ENCODE data around the gene PTEN.

Gene PTEN

DNA sequence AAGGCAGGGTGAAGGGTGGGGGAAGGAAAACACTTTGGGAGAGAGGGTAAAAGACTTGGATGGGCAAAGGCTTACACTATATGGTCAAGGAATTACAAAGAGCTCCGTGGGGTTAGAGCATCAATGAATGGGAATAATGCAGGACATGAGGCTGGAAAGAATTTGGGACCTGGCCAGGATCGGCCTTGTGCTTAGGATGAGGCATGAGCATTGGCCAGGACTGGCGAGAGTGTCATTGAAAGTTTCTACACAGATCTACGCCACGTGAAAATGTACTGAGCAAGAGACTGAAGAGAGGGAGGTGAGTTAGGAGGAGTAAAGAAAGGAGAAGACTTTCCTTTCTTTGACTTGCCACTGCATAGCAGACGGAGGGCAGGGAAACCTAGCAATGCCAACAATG lies 142.8 kb downstream of the PTEN start:
- TF ChIP-seq CTCF (conservative IDR thresholded peaks at IDR 0.05): no peak
- H3K27ac ChIP-seq: no peak overlapping the region

DNA sequence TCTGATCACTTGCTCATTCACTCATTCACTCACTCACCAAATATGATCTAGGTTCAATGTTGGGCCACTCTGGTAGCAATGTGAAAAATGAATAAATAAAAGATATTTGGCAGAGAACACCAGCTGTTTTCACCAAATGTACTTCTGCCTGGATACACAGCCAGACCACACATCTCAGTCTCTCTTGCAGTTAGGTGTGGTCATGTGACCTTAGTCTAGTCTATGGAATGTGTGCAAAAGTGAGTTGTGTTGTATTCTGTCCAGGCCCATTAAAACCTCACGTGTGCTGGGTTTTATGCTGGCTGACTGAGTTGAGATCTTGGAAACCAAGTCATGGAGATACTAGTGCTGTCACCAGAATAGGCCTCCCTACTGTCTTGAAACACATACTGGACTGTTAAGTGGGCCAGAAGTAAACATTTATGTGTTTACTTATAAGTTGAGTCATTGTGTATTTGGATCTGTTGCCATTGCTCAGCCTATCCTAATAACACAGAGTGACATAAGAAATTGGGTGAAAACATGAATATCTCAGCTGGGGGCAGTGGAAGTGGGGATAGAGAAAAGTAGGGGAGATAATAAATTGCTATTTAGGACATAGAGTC lies 145.5 kb downstream of the PTEN start:
- no peak for TF ChIP-seq CTCF (conservative IDR thresholded peaks at IDR 0.05)

GRCh38 chr10:88012641-88013040 lies 149.2 kb downstream of the PTEN start:
- no peak for TF ChIP-seq CTCF (conservative IDR thresholded peaks at IDR 0.05)
- no peak overlapping the region for H3K27ac ChIP-seq

More for the DNA sequence above, 145.5 kb downstream of the PTEN start:
- no peak overlapping the region for H3K27ac ChIP-seq

- no peak for TF ChIP-seq CTCF (conservative IDR thresholded peaks at IDR 0.05)
- no peak overlapping the region for H3K27ac ChIP-seq
Observed at GRCh38 chr10:88017781-88018180, 154.4 kb downstream of the PTEN start.

DNA sequence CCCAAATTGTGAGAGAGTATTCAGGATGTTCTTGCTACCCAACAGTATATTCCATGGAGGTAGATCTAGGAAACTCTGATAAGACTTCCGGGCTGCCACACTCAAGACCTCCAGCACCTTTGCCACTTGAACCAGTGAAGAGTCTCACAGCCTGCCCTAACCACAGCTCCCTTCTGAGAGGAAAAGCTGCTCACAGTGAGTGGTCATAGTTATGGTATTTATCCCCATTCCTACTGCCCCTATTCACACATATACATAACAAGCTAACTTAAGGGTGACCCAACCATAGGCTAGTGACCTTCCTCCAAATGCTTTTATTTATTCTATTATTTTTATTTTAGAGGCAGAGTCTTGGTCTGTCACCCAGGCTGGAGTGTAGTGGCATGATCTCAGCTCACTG lies 156.3 kb downstream of the PTEN start:
- no peak for TF ChIP-seq CTCF (conservative IDR thresholded peaks at IDR 0.05)
- no peak overlapping the region for H3K27ac ChIP-seq

Measured in VCaP (cell line).